ENCODE data around the gene CDH23.

DNA sequence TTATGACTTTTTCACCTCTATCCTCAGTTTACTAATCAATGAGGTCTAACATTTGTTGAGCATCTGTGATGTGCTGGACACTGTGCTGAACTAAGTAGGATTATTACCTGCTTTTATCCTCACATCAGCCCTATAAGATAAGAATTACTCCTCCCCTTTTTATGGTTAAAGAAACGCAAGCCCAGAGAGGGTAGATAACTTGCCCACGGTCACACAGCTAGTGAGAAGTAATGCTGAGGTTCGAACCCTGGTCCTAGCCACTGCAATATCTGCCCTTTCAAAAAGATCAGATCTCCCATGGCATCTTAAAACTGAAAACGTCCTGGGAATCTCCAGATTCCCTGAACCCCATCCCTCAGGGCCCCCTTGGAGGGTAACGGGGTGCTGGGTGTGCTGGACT lies 204.6 kb downstream of the CDH23 start:
- TF ChIP-seq POLR2A (IDR thresholded peaks at IDR 0.05): no peak
- TF ChIP-seq, protein P1, sequence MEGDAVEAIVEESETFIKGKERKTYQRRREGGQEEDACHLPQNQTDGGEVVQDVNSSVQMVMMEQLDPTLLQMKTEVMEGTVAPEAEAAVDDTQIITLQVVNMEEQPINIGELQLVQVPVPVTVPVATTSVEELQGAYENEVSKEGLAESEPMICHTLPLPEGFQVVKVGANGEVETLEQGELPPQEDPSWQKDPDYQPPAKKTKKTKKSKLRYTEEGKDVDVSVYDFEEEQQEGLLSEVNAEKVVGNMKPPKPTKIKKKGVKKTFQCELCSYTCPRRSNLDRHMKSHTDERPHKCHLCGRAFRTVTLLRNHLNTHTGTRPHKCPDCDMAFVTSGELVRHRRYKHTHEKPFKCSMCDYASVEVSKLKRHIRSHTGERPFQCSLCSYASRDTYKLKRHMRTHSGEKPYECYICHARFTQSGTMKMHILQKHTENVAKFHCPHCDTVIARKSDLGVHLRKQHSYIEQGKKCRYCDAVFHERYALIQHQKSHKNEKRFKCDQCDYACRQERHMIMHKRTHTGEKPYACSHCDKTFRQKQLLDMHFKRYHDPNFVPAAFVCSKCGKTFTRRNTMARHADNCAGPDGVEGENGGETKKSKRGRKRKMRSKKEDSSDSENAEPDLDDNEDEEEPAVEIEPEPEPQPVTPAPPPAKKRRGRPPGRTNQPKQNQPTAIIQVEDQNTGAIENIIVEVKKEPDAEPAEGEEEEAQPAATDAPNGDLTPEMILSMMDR (IDR thresholded peaks at IDR 0.05): no peak
